T47D (cell line): ENCODE measurements around the gene BGN.

Source experiments
- DNase-seq, 2 experiments: peaks; one replicate each; pipeline versions ENCODE4 v3.0.0 to v3.0.0-alpha.2; 2011 to 2012; ENCODE audit warnings: low read depth in 1 of 2, low spot score in 1 of 2
- JUND ChIP-seq: IDR thresholded peaks from 2 replicates; pipeline ENCODE4 v1.6.1; 2012; ENCODE audit warnings: low read depth
- in situ Hi-C: cut with HindIII; loops from 2 replicates; pipeline ENCODE4 v1.10.0; 2016; ENCODE audit warnings: low sequenced_read_pairs, low pct_unique_long_range_greater_than_20kb

The BGN gene

DNA sequence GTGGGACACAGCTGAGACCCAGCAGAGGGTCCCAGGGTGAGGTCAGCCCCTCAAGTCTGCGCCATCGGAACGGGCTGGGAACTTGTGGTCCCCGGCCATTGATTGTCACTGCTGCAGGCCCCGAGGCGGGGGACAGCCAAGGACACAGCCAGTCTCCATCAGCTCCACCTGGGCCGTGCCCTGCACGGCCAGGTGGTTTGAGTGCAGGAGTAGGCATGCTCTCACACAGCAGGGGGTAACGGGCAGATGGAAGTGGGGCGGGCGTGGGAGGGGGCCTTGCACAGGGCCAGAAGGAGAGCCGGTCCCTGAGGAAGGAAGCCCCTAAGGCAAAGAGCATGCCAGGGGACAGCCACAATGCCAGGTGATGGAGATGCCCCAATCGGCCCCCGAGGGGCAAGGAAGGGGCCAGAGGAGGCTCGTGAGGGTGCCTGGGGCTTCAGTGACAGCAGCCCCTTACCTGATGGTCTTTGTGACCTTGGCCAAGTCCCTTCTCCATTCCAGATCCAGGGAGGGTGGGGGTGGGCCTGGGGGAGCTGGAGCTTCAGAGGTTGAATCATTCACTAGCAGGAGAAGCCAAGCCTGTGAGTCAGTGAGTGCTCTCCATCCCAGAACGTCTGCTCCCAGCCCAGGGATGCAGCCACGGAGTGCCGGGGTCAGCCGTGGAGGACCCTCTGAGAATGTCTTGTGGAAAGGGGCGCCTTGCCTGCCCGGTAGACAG, 24.9 kb downstream of the BGN start:
- no peak for DNase-seq

DNA sequence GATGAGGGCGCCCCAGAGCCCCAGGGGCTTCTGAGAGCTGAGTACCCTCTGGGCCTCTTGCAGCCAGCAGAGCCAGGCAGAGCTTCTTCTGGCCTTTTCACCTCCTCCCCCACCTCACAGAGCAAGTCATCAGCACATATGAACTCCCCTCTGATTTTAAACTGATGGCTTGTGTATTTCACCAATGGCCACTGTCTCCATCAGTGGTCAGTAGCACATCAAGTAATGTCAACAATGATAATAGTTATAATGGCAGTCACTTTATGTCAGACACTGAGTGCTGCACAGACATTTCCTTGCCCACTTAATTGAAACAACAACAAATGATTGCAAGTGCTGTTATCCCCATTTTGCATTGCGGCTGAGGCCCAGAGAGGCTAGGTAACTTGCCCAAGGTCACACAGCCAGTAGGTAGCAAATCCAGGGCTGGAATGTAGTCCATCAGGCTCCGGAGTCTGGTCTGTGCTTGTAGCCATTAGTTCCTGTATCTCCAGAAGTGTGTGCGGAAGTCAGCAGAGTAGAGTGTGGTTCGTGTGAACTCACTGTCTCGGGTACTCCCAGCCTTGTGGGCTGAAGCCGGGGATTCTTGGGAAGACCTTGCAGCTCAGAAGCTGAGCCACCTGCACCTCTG, 25.6 kb downstream of the BGN start:
- in situ Hi-C loops, result no loop called here
- no peak for TF ChIP-seq JUND
- no peak for DNase-seq

More for the DNA sequence above, 24.9 kb downstream of the BGN start:
- no peak for TF ChIP-seq JUND
- in situ Hi-C loops, result no loop called here

- TF ChIP-seq JUND, result no peak
- no peak for DNase-seq
- in situ Hi-C loops, result no loop called here
Observed at GRCh38 chrX:153521034-153521433, 26.3 kb downstream of the BGN start.

DNA sequence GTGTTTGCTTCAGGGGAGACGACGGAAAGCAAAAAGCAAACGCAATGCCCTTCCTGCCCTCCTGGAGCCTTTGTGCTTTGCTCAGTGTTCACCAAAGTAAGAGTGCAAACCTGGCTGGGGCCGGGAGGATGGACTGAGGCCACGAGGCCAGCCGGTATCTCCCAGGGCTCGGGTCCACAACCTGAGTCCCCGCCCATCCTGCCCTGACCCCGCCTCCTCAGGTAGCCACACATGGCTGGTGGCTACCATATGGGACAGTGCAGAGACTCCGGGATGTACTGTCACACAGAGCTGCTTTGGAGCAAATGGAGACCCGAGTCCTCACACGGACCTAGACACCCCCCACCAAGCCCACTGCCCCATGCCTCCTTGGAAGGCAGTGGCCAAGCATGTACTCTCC, 27.5 kb downstream of the BGN start:
- in situ Hi-C loops, result no loop called here
- no peak for DNase-seq
- TF ChIP-seq JUND, result no peak

GRCh38 chrX:153523269-153523668, 28.5 kb downstream of the BGN start:
- no peak for DNase-seq
- no peak for TF ChIP-seq JUND

DNA sequence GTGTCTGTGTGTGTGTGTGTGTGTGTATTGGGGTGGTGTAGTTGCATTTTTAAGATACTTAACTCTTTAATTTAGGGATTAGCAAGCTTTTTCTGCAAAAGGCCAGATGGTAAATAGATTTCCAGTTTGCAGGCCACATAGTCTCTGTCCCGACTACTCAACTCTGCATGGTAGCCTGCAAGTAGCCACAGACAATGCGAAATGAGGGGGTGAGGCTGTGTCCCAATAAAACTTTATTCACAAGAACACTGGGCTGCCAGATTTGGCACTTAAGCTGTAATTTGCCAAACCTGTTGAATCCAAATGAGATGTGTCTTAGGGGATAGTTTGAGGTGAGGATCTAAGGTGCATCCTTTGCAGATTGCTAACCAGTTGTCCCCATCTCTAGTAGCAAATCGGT, 29.5 kb downstream of the BGN start:
- no peak for DNase-seq
- TF ChIP-seq JUND, result no peak
- in situ Hi-C loops, result no loop called here

More at GRCh38 chrX:153523269-153523668, 28.5 kb downstream of the BGN start:
- in situ Hi-C loops, result no loop called here

DNA sequence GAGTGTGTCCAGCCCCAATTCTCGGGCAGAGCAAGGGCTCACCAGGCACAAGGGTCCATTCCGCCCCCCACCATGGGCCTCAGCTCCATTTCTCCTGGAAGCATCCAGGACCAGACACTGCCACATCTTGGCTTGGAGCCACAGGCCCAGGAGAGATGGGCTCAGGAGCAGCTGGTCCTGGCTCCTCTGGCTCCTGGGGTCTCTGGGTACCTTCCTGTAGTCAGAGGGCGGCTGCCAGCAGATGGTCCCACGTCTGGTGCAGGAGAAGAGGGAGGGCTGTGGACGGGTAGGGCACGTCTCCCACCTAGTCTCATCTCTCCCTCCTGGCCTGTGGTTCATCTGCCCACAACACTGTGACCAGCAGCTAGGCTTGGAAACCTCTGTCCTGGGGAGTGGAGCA, 30.7 kb downstream of the BGN start:
- no peak for DNase-seq
- no peak for TF ChIP-seq JUND
- in situ Hi-C loops, result no loop called here

DNA sequence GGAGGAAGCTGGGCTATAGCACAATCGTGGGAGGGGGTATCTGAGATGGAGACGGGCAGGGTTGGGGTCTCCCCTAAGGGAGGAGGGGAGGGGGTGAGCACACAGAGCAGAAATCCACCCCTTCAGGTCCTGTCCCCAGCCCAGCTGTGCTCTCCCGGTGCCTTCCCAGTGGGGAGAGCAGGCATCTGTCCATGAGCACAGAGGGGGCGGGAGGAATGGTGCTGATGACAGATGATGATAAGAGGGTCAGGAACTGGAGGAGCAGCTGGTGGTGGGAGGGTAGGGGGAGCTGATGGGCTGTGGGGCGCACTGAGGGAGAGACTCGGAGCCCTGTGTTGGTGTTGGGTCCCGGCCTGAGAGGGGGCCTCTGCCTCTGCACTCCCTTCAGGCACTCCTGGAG, 31.3 kb downstream of the BGN start:
- in situ Hi-C loops, result no loop called here
- no peak for TF ChIP-seq JUND
- no peak for DNase-seq

DNA sequence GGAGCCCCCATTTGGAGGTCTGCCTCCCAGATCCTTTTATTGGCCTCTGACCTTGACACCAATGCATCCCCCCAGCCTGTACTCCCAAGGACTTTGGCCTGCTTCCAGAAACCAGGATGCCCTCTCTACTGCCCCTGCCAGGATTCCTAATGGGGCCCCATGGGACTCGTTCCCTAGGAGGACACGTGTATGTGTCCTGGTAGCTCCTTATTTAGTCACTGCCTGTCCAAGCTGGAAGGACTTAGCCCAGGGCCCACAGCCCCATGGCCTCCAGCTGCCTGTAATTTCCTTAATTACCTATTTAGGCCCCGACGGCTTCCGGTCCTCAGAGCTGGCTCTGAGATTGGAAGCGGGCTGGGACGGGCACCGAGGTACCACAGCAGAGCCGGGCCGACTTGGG, 32.0 kb downstream of the BGN start:
- TF ChIP-seq JUND, result no peak
- no peak for DNase-seq
- in situ Hi-C loops, result no loop called here

DNA sequence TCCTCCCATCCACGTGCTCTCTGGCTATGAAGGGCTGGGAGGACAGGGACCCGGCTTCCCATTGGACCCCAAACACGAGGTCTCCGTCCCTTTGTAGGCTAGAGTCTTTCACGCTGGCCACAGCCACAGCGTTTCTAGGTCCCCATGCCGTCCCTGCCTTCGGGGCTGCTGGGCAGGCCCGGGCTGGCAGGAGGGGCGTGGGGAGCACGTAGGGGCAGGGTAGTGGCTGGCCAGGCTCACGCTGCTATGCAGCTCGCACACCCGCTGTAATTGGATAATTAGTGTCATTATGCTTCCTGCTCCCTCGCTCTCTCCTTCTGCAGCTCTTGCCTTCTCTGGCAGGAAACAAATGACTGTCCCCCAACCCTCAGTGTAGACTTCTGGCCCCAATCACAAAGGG, 32.4 kb downstream of the BGN start:
- no peak for DNase-seq
- in situ Hi-C loops, result no loop called here
- TF ChIP-seq JUND, result no peak

- in situ Hi-C loops, result no loop called here
- TF ChIP-seq JUND, result no peak
- DNase-seq, result no peak
Observed at GRCh38 chrX:153530411-153531129, 35.8 kb downstream of the BGN start.

GRCh38 chrX:153533091-153533490, 38.3 kb downstream of the BGN start:
- TF ChIP-seq JUND, result no peak
- no peak for DNase-seq
- in situ Hi-C loops, result no loop called here

- in situ Hi-C loops, result no loop called here
- DNase-seq, result no peak
- TF ChIP-seq JUND, result no peak
Observed at GRCh38 chrX:153537080-153537479, 42.3 kb downstream of the BGN start.
